ENCODE measurements around the gene KLF6. TPM values are rescaled to one million over a fixed set of nuclear protein-coding genes. Genes with fewer than 3 reads are reported as not detected.

The KLF6 gene
- total and polyA plus RNA-seq, 2 donors (not counting 3 experiments of a cell fraction or from before 2014, with no cell fraction given) = 183 to 307 TPM

DNA sequence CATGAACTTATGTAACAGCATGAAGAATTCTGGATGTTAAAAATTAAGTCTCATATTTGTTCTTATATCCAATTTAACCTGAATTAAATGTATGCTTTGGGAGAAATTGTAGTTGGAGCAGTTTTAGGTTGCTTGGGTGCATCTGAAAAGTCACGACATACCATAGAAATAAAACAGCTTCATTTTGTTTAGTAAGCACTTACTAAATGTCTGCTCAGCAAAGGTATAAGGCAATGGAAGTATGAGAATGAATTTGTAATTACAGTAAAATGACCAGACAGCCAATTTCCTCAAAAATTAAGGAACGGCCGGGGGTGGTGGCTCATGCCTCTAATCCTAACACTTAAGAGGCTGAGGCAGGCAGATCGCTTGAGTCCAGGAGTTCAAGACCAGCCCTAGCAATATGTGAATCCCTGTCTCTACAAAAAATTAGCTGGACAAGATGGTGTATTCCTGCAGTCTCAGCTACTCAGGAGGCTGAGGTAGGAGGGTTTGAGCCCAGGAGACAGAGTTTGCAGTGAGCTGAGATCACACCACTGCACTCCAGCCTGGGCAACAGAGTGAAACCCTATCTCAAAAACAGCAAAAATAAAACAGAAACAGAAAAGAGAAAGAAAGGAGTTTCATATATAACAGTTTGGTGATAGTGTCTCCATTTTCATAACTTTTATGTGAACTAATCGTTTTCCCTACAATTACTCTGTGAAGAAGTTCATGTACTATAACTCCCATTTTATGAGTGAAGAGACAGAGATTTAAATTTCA is 47.2 kb upstream of the KLF6 start:
- Histone ChIP-seq H3K4me1 (ENCODE audit: control insufficient read depth, extremely low read depth, insufficient read depth, low read length) (peaks cover 16% of the 10 kb centered on the region), H3K27me3 (ENCODE audit: control insufficient read depth in 2 of 2, insufficient read depth in 2 of 2, low read length in 2 of 2) (no peaks in the 10 kb centered on the region), H4K20me1 (replicated peaks; ENCODE audit: control insufficient read depth, extremely low read depth, insufficient read depth, low read length) (no peaks in the 10 kb centered on the region), H3K4me3 (replicated peaks in 1 of 3; ENCODE audit: insufficient read depth in 1 of 3, low read depth in 1 of 3, low read length in 3 of 3) (no peak overlapping the region), H3K9me1 (replicated peaks; ENCODE audit: control insufficient read depth, extremely low read depth, insufficient read depth, low read length) (no peaks in the 10 kb centered on the region), H3K27ac (ENCODE audit: insufficient read depth, low read depth, low read length) (no peak overlapping the region), H3K9ac (replicated peaks; ENCODE audit: extremely low read depth, insufficient read depth, low read length) (no peak overlapping the region), H3K4me2 (ENCODE audit: insufficient read depth, low read length) (no peak overlapping the region), H2AFZ (ENCODE audit: low read depth, low read length) (no peak overlapping the region), H3K36me3 (ENCODE audit: control insufficient read depth in 2 of 2, extremely low read depth in 1 of 2, insufficient read depth in 2 of 2, low read length in 2 of 2) (no peaks in the 10 kb centered on the region), H3K79me2 (ENCODE audit: control insufficient read depth, insufficient read depth, low read length) (no peaks in the 10 kb centered on the region), H3K9me3 (replicated peaks; ENCODE audit: control insufficient read depth, insufficient read depth, low read length) (no peaks in the 10 kb centered on the region)
- ChIA-PET POLR2A (no interaction called here), CTCF (no interaction called here)
- no TSS peak for BruUV-seq (replicated peaks)
- no peak for TF ChIP-seq FOS (IDR thresholded peaks at IDR 0.05; ENCODE audit: borderline replicate concordance, insufficient read depth, low read length)
- no peak for TF ChIP-seq JUN (IDR thresholded peaks at IDR 0.05; ENCODE audit: borderline replicate concordance, insufficient read depth, insufficient read length, low read depth)
- TF ChIP-seq GATA2 (IDR thresholded peaks at IDR 0.05; ENCODE audit: insufficient read depth, insufficient read length, low read depth, low read length) = no peak
- TF ChIP-seq POLR2AphosphoS5 (IDR thresholded peaks at IDR 0.05; ENCODE audit: insufficient read depth, low read depth, low read length) = no peak
- no peak for TF ChIP-seq POLR2A (IDR thresholded peaks at IDR 0.05; ENCODE audit: low read depth, low read length)
- no peak for TF ChIP-seq EZH2 (IDR thresholded peaks at IDR 0.05; ENCODE audit: borderline replicate concordance, low read depth, low read length, severe bottlenecking)
- TF ChIP-seq MYC (IDR thresholded peaks at IDR 0.05; ENCODE audit: low read depth, low read length) = no peak
- TF ChIP-seq, protein P1, sequence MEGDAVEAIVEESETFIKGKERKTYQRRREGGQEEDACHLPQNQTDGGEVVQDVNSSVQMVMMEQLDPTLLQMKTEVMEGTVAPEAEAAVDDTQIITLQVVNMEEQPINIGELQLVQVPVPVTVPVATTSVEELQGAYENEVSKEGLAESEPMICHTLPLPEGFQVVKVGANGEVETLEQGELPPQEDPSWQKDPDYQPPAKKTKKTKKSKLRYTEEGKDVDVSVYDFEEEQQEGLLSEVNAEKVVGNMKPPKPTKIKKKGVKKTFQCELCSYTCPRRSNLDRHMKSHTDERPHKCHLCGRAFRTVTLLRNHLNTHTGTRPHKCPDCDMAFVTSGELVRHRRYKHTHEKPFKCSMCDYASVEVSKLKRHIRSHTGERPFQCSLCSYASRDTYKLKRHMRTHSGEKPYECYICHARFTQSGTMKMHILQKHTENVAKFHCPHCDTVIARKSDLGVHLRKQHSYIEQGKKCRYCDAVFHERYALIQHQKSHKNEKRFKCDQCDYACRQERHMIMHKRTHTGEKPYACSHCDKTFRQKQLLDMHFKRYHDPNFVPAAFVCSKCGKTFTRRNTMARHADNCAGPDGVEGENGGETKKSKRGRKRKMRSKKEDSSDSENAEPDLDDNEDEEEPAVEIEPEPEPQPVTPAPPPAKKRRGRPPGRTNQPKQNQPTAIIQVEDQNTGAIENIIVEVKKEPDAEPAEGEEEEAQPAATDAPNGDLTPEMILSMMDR (IDR thresholded peaks at IDR 0.05; ENCODE audit: extremely low read depth in 1 of 2, insufficient read depth in 1 of 2, low read depth in 1 of 2, low read length in 2 of 2) = no peak
- TF ChIP-seq, protein P2, sequence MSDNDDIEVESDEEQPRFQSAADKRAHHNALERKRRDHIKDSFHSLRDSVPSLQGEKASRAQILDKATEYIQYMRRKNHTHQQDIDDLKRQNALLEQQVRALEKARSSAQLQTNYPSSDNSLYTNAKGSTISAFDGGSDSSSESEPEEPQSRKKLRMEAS (IDR thresholded peaks at IDR 0.05; ENCODE audit: insufficient read depth, insufficient read length) = no peak
- intact Hi-C loops (cut with micrococcal nuclease) (no loop called here), dilution Hi-C loops (cut with MboI; ENCODE audit: extremely low pct_ligation_motif_present, low sequenced_read_pairs) (no loop called here)
- FAIRE-seq = no peak
- DNase-seq (ENCODE audit: low read depth, low spot score) = no peak

Data from endothelial cell of umbilical vein (primary cell).